ENCODE measurements around the gene ANGPT4. TPM values are rescaled to one million over a fixed set of nuclear protein-coding genes. Genes with fewer than 3 reads are reported as not detected.

ANGPT4 gene
- total and polyA plus RNA-seq, 3 experiments from 2014 or later: not detected

DNA sequence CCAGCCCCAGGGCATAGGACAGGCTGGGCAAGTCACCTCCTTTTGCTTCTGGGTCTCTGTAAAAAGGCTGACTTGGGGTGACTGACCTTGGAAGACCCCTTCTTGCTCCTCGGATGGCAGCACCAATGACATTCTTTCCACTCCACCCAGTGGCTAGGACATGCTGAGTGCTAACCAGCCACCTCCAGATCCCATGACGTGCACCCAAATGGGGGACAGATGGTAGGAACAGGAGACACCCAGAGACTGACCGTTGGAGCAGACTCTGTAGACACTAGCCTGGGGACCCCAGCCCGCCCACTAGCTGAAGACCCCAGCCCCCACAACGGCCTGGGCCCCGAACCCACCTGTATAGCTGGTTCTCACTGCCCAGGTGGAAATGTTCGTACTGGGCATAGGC, 38.3 kb downstream of the ANGPT4 start:
- no peak overlapping the region for H3K27ac ChIP-seq (ENCODE audit: low read depth, low read length)
- Mint-ChIP-seq H3K27me3 (peaks cover 0 to 3% of the 10 kb centered on the region in 2 donors), H3K9me3 (no peaks in the 10 kb centered on the region), H3K4me1 (peaks cover 6 to 12% (median 7%) of the 10 kb centered on the region in 3 donors), H3K4me3 (no peak overlapping the region), H3K36me3 (no peaks in the 10 kb centered on the region), H3K27ac (no peak overlapping the region)
- no peaks in the 10 kb centered on the region for H3K36me3 ChIP-seq (ENCODE audit: insufficient read depth, low read length)
- H3K9me3 ChIP-seq (ENCODE audit: low read length): no peaks in the 10 kb centered on the region
- CTCF ChIA-PET: no interaction called here
- no peaks in the 10 kb centered on the region for H3K4me1 ChIP-seq (ENCODE audit: insufficient read depth, low read length)
- POLR2A ChIA-PET: no interaction called here
- H3K4me3 ChIP-seq (ENCODE audit: low read length): no peak overlapping the region
- no peaks in the 10 kb centered on the region for H3K27me3 ChIP-seq (ENCODE audit: insufficient read depth, low read length, poor library complexity, severe bottlenecking)
- peak in 1 of 5 donors; percentile 8 for DNase-seq

DNA sequence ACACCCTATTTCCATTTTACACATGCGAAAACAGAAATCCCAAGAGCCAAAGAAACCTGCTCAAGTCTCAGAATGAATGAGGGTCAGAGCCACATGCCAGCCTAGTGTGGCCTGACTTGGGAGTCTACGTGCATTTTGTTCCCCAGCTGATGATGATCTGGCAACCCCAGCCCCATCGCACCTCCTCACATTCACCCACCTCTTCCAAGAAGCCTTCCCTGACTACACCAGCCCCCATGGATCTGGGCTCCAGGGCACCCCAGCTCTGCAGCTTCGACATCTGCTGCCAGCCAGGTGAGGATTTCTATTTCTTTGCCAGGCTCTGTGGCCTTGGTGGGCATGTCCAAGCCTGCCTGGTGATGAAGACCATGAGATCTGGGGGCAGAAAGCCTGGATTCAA, 41.0 kb downstream of the ANGPT4 start:
- Histone ChIP-seq H3K4me1 (ENCODE audit: insufficient read depth, low read length) (no peaks in the 10 kb centered on the region), H3K4me3 (ENCODE audit: low read length) (no peak overlapping the region), H3K9me3 (ENCODE audit: low read length) (no peaks in the 10 kb centered on the region), H3K27ac (ENCODE audit: low read depth, low read length) (no peak overlapping the region), H3K27me3 (ENCODE audit: insufficient read depth, low read length, poor library complexity, severe bottlenecking) (no peaks in the 10 kb centered on the region), H3K36me3 (ENCODE audit: insufficient read depth, low read length) (no peaks in the 10 kb centered on the region)
- H3K36me3 Mint-ChIP-seq: no peaks in the 10 kb centered on the region
- DNase-seq: no peak
- ChIA-PET POLR2A (no interaction called here), CTCF (interaction anchor here (0.8 to 1.5 kb wide), 2 partner anchors 60 to 80 kb away, joined by 3 read pairs; no protein-coding TSS in a partner anchor)
- H3K27me3 Mint-ChIP-seq: peaks cover 0 to 3% of the 10 kb centered on the region in 2 donors
- no peak overlapping the region for H3K4me3 Mint-ChIP-seq
- H3K27ac Mint-ChIP-seq: no peak overlapping the region
- peaks cover 0 to 2% (median 0%) of the 10 kb centered on the region in 3 donors for H3K4me1 Mint-ChIP-seq
- peaks cover 0 to 1% (median 0%) of the 10 kb centered on the region in 5 donors for H3K9me3 Mint-ChIP-seq

GRCh38 chr20:873875-874607, 42.1 kb downstream of the ANGPT4 start:
- ChIA-PET POLR2A (no interaction called here), CTCF (no interaction called here)
- Mint-ChIP-seq H3K4me3 (no peak overlapping the region), H3K27ac (no peak overlapping the region), H3K4me1 (no peaks in the 10 kb centered on the region), H3K36me3 (no peaks in the 10 kb centered on the region), H3K27me3 (peaks cover 0 to 5% of the 10 kb centered on the region in 2 donors), H3K9me3 (peaks cover 0 to 1% (median 0%) of the 10 kb centered on the region in 5 donors)
- no peaks in the 10 kb centered on the region for H3K27me3 ChIP-seq (ENCODE audit: insufficient read depth, low read length, poor library complexity, severe bottlenecking)
- DNase-seq: peak in 1 of 5 donors; percentile 26
- H3K36me3 ChIP-seq (ENCODE audit: insufficient read depth, low read length): no peaks in the 10 kb centered on the region
- H3K27ac ChIP-seq (ENCODE audit: low read depth, low read length): no peak overlapping the region
- no peak overlapping the region for H3K4me3 ChIP-seq (ENCODE audit: low read length)
- no peaks in the 10 kb centered on the region for H3K4me1 ChIP-seq (ENCODE audit: insufficient read depth, low read length)
- no peaks in the 10 kb centered on the region for H3K9me3 ChIP-seq (ENCODE audit: low read length)

DNA sequence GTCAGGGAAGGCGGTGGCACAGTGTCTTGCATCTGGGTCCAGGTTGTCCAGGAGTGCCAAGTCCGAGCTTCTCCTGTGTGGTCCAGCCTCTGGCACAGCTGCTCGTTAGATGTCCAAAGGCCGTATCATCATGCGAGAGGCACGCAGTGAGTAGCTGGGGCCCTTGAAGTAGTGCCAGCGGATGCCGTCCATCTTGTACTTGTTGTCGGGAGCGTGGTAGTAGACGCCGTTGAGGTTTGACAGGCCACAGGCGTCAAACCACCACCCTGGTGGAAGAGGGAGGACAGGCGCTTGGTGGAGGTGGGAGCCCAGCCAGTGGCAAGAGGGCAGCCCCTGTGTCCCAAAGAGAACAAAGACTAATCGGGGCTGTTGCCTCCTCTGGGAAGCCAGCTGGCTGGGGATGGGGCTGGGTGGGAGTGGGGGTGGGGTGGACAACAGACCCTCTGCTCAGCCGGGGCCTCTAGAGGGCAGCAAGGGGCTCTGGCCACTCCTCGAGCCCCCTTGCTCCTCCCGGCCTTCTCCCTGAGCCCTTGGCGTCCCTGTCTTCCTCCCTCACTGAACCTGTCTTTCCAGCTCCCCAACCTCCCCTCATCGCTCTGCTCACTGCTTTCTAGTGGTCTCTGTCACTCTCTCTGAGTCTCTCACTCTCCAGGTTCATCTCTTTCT, 43.1 kb downstream of the ANGPT4 start:
- H3K27me3 Mint-ChIP-seq: peaks cover 0 to 5% of the 10 kb centered on the region in 2 donors
- no peak overlapping the region for H3K4me3 ChIP-seq (ENCODE audit: low read length)
- no peaks in the 10 kb centered on the region for H3K9me3 ChIP-seq (ENCODE audit: low read length)
- H3K27me3 ChIP-seq (ENCODE audit: insufficient read depth, low read length, poor library complexity, severe bottlenecking): no peaks in the 10 kb centered on the region
- H3K27ac ChIP-seq (ENCODE audit: low read depth, low read length): no peak overlapping the region
- H3K9me3 Mint-ChIP-seq: peaks cover 0 to 1% (median 0%) of the 10 kb centered on the region in 5 donors
- POLR2A ChIA-PET: no interaction called here
- peak overlapping the region in 1 of 8 donors; percentile 35 for H3K27ac Mint-ChIP-seq
- CTCF ChIA-PET: no interaction called here
- no peaks in the 10 kb centered on the region for H3K4me1 Mint-ChIP-seq
- H3K36me3 Mint-ChIP-seq: no peaks in the 10 kb centered on the region
- H3K36me3 ChIP-seq (ENCODE audit: insufficient read depth, low read length): no peaks in the 10 kb centered on the region
- H3K4me3 Mint-ChIP-seq: no peak overlapping the region
- DNase-seq: peak in 1 of 5 donors; percentile 22
- no peaks in the 10 kb centered on the region for H3K4me1 ChIP-seq (ENCODE audit: insufficient read depth, low read length)

- Mint-ChIP-seq H3K27me3 (peaks cover 0 to 5% of the 10 kb centered on the region in 2 donors), H3K4me1 (no peaks in the 10 kb centered on the region), H3K36me3 (no peaks in the 10 kb centered on the region), H3K9me3 (peaks cover 0 to 1% (median 0%) of the 10 kb centered on the region in 5 donors), H3K27ac (no peak overlapping the region), H3K4me3 (no peak overlapping the region)
- H3K4me1 ChIP-seq (ENCODE audit: insufficient read depth, low read length): no peaks in the 10 kb centered on the region
- H3K27me3 ChIP-seq (ENCODE audit: insufficient read depth, low read length, poor library complexity, severe bottlenecking): no peaks in the 10 kb centered on the region
- H3K27ac ChIP-seq (ENCODE audit: low read depth, low read length): no peak overlapping the region
- no peak overlapping the region for H3K4me3 ChIP-seq (ENCODE audit: low read length)
- no peaks in the 10 kb centered on the region for H3K9me3 ChIP-seq (ENCODE audit: low read length)
- no peak for DNase-seq
- POLR2A ChIA-PET: no interaction called here
- H3K36me3 ChIP-seq (ENCODE audit: insufficient read depth, low read length): no peaks in the 10 kb centered on the region
- CTCF ChIA-PET: interaction anchor here (1.4 kb wide), 1 partner anchor 34 kb away, joined by 3 read pairs; no protein-coding TSS in a partner anchor
Observed at GRCh38 chr20:871948-872347, 44.2 kb downstream of the ANGPT4 start.

DNA sequence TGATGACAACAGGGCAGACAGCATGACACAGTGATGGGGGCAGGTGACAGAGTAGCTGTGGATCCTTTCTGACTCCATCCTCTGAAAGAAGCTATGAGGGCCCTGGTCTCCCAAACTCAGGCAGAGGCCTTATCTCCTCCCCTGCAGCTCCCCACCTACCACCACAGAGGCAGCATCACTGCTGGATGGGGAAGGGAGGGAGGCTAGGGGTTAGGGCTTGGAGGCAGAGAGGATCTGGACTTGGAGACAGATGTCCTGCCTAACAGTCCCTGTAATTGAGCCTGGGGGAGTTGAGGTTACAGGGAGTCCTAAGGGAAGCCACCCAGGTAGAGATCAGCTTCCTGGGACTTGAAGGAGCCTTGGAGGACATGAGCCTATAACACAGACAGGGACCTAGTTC, 44.7 kb downstream of the ANGPT4 start:
- Histone ChIP-seq H3K27ac (ENCODE audit: low read depth, low read length) (no peak overlapping the region), H3K27me3 (ENCODE audit: insufficient read depth, low read length, poor library complexity, severe bottlenecking) (no peaks in the 10 kb centered on the region), H3K36me3 (ENCODE audit: insufficient read depth, low read length) (no peaks in the 10 kb centered on the region), H3K9me3 (ENCODE audit: low read length) (no peaks in the 10 kb centered on the region), H3K4me1 (ENCODE audit: insufficient read depth, low read length) (no peaks in the 10 kb centered on the region), H3K4me3 (ENCODE audit: low read length) (no peak overlapping the region)
- no peak overlapping the region for H3K4me3 Mint-ChIP-seq
- DNase-seq: peak in 1 of 5 donors; percentile 26
- no peak overlapping the region for H3K27ac Mint-ChIP-seq
- H3K9me3 Mint-ChIP-seq: peaks cover 0 to 1% (median 0%) of the 10 kb centered on the region in 5 donors
- H3K4me1 Mint-ChIP-seq: no peaks in the 10 kb centered on the region
- ChIA-PET CTCF (interaction anchor here (1.4 kb wide), 1 partner anchor 33 kb away, joined by 3 read pairs; no protein-coding TSS in a partner anchor), POLR2A (no interaction called here)
- H3K27me3 Mint-ChIP-seq: peaks cover 0 to 4% of the 10 kb centered on the region in 2 donors
- no peaks in the 10 kb centered on the region for H3K36me3 Mint-ChIP-seq

GRCh38 chr20:870758-871157, 45.4 kb downstream of the ANGPT4 start:
- Histone ChIP-seq H3K4me1 (ENCODE audit: insufficient read depth, low read length) (no peaks in the 10 kb centered on the region), H3K36me3 (ENCODE audit: insufficient read depth, low read length) (no peaks in the 10 kb centered on the region), H3K9me3 (ENCODE audit: low read length) (no peaks in the 10 kb centered on the region), H3K27me3 (ENCODE audit: insufficient read depth, low read length, poor library complexity, severe bottlenecking) (no peaks in the 10 kb centered on the region), H3K4me3 (ENCODE audit: low read length) (no peak overlapping the region), H3K27ac (ENCODE audit: low read depth, low read length) (no peak overlapping the region)
- CTCF ChIA-PET: no interaction called here
- no peaks in the 10 kb centered on the region for H3K4me1 Mint-ChIP-seq
- H3K27ac Mint-ChIP-seq: no peak overlapping the region
- H3K36me3 Mint-ChIP-seq: no peaks in the 10 kb centered on the region
- no peak overlapping the region for H3K4me3 Mint-ChIP-seq
- peaks cover 0 to 4% of the 10 kb centered on the region in 2 donors for H3K27me3 Mint-ChIP-seq
- POLR2A ChIA-PET: no interaction called here
- no peak for DNase-seq
- H3K9me3 Mint-ChIP-seq: peaks cover 0 to 1% (median 0%) of the 10 kb centered on the region in 5 donors

GRCh38 chr20:869606-870005, 46.5 kb downstream of the ANGPT4 start:
- H3K4me1 Mint-ChIP-seq: no peaks in the 10 kb centered on the region
- POLR2A ChIA-PET: no interaction called here
- H3K27ac Mint-ChIP-seq: peak overlapping the region in 1 of 8 donors; percentile 7
- H3K4me1 ChIP-seq (ENCODE audit: insufficient read depth, low read length): no peaks in the 10 kb centered on the region
- no peaks in the 10 kb centered on the region for H3K36me3 ChIP-seq (ENCODE audit: insufficient read depth, low read length)
- H3K4me3 ChIP-seq (ENCODE audit: low read length): no peak overlapping the region
- H3K27me3 ChIP-seq (ENCODE audit: insufficient read depth, low read length, poor library complexity, severe bottlenecking): no peaks in the 10 kb centered on the region
- H3K9me3 Mint-ChIP-seq: peaks cover 0 to 1% (median 0%) of the 10 kb centered on the region in 5 donors
- CTCF ChIA-PET: no interaction called here
- H3K36me3 Mint-ChIP-seq: no peaks in the 10 kb centered on the region
- peak in 1 of 5 donors; percentile 6 for DNase-seq
- H3K27ac ChIP-seq (ENCODE audit: low read depth, low read length): no peak overlapping the region
- H3K4me3 Mint-ChIP-seq: no peak overlapping the region
- peaks cover 0 to 4% of the 10 kb centered on the region in 2 donors for H3K27me3 Mint-ChIP-seq
- no peaks in the 10 kb centered on the region for H3K9me3 ChIP-seq (ENCODE audit: low read length)
